ENCODE results near the gene PLXDC2.

PLXDC2 gene

GRCh38 chr10:19911886-19912285 lies 95.7 kb downstream of the PLXDC2 start:
- DNase-seq (ENCODE audit: low read depth) = no peak

GRCh38 chr10:19913987-19914386 lies 97.8 kb downstream of the PLXDC2 start:
- no peak for DNase-seq (ENCODE audit: low read depth)

DNA sequence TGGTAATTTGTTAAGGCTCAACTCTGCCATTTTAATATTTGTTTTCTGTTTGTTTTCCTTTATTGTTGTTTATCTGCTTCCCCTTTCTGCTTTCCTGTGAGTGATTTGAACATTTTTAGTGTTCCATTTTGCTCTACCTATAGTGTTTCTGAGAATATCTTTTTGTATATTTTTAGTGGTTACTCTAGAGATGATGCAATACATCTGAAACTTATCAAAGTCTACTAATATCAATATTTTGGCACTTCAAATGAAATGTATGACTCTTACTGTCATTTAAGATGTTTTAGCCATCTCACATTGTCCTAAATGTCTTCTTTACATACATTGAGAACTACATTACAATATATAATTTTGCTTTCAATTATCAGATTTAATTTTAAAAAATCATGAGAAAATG lies 98.9 kb downstream of the PLXDC2 start:
- DNase-seq (ENCODE audit: low read depth) = no peak

GRCh38 chr10:19915816-19916215 lies 99.6 kb downstream of the PLXDC2 start:
- no peak for DNase-seq (ENCODE audit: low read depth)

- no peak for DNase-seq (ENCODE audit: low read depth)
Observed at GRCh38 chr10:19917751-19918478, 101.7 kb downstream of the PLXDC2 start.

GRCh38 chr10:19918794-19919193 lies 102.6 kb downstream of the PLXDC2 start:
- no peak for DNase-seq (ENCODE audit: low read depth)

GRCh38 chr10:19919671-19920070 lies 103.4 kb downstream of the PLXDC2 start:
- DNase-seq (ENCODE audit: low read depth) = no peak

- DNase-seq (ENCODE audit: low read depth) = no peak
Observed at GRCh38 chr10:19920075-19920726, 104.0 kb downstream of the PLXDC2 start.

GRCh38 chr10:19921300-19922140 lies 105.3 kb downstream of the PLXDC2 start:
- no peak for DNase-seq (ENCODE audit: low read depth)

GRCh38 chr10:19922236-19922963 lies 106.2 kb downstream of the PLXDC2 start:
- DNase-seq (ENCODE audit: low read depth) = no peak

- no peak for DNase-seq (ENCODE audit: low read depth)
Observed at GRCh38 chr10:19925064-19925463, 108.8 kb downstream of the PLXDC2 start.

GRCh38 chr10:19928936-19929335 lies 112.7 kb downstream of the PLXDC2 start:
- no peak for DNase-seq (ENCODE audit: low read depth)

DNA sequence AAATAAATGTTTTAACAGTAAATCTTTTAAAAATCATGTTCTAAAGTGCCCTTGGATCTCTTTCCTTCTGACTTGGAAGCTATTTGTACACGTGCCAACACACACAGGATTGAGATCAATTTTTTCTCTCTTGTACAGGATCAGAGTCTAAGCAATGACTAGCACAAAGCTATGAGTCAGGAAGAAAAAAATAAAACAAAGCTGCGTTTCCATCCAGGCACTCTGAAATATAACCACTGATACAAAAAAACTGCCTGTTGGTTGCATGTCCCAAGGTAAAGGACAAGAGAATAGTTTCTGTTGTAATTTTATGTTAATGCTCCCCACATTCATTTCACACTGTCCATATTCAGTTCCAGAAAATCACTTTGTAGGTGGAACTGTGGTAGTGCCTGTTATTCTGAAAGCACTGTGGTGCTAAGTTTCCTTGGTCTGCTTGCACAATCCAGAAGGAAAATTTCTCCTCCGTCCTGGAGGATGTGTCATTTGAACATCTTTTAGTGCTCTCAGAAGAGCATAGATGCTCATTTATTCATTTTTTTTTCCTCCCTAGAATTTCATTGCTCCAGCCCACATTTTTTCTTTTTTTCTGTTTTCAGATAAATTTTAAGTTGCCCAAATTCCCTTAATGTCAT lies 113.4 kb downstream of the PLXDC2 start:
- DNase-seq (ENCODE audit: low read depth) = no peak

- no peak for DNase-seq (ENCODE audit: low read depth)
Observed at GRCh38 chr10:19930936-19931893, 115.0 kb downstream of the PLXDC2 start.

DNA sequence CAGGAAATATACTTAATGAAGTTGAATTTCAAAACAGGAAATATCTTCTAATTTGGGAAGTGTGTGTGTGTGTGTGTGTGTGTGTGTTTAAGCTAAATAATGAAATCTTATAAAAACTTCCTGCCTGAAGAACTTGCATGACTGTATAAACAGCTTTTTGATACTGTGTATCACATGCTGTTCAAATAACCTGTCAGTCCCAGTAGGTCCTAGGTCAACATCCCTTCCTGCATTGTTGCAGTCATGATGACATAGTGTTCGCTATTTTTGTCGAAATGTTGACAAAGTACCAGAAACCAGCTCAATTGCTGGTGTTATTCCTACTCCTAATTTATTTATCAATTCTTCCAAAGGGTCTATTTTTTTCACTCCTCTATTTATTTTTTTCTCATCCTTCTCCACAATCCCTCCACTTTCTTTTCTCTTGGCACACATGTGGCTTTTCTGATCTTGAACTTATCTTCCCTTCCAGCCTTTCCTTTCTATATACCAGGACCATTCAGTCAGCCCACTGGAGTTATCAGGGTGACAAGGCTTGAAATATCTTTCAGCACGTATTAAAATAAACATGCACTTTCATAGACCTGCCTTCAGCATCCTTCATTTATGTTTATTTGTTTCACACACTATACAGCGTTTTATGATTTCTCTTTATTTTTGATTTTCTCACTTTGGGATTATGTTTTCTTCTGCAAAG lies 115.8 kb downstream of the PLXDC2 start:
- DNase-seq (ENCODE audit: low read depth) = no peak

DNA sequence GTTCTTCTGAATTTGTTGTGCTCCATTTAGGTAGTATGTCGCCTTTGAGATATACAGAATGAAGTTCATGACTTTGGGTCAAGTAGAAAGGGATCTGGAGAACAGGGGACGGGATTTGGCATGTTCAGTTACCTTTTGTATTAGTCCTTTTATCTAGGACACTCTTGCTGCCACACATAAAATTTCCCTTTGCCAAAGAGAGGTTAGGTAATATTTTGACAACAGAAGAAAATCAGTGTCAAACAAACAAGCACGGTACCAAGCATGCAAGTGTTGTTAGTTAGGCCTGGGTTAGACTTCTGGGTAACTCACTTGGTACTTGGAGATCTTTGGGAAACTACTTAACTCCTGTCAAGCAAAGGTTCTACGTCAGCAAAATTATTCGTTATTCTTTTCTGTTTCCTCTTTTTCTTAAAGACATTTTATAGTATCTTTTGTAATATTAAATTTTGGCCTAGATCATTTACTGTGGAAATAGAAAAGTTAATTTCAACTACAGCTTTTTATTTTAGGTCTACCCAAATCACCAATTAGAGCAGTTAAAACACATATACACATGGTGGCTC lies 116.7 kb downstream of the PLXDC2 start:
- no peak for DNase-seq (ENCODE audit: low read depth)

GRCh38 chr10:19933772-19934171 lies 117.5 kb downstream of the PLXDC2 start:
- no peak for DNase-seq (ENCODE audit: low read depth)

GRCh38 chr10:19935176-19935575 lies 118.9 kb downstream of the PLXDC2 start:
- DNase-seq (ENCODE audit: low read depth) = no peak

DNA sequence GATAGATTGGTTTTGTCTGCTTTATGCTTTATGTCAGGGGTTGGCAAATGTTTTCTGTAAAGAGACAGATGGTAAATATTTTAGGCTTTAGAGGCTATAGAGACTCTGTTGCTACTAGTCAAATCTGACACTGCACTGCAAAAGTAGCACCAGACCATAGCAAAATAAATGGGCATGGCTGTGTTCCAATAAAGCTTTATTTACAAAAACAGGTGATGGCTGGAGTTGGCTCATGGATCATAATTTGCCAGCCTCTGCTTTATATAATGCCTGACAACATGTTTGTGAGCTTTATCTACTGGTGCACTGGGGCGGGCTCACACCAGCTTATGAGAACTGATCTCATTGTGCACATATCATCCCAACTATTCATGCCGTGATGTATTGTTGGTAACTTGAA lies 120.1 kb downstream of the PLXDC2 start:
- DNase-seq (ENCODE audit: low read depth) = no peak

Measured in T follicular helper cell (primary cell).